ENCODE results near the gene OR6V1.
"Not testable (repeated sequence)": the region's sequence is repeated elsewhere in the genome, so short reads cannot be mapped to it uniquely, and the experiment has no call there.

The OR6V1 gene

DNA sequence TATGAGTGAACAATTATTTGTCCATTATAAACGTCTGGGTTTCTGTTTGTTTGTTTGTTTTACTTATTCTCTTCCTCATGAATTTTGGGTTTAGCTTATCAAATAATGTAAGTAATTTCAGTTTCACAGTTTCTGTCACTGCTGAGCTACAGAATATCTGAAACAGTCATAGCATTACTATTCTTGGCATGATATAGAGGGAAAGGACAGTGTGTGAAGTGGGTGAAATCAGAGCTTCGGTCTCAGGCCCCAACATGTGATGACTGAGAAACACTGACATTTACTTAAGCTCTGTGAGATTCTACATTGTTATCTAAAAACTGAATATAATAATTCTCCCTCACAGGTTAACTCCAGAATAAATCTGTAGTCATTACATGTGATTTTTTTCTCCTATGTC, 8.8 kb upstream of the OR6V1 start:
- DNase-seq, result no peak

DNA sequence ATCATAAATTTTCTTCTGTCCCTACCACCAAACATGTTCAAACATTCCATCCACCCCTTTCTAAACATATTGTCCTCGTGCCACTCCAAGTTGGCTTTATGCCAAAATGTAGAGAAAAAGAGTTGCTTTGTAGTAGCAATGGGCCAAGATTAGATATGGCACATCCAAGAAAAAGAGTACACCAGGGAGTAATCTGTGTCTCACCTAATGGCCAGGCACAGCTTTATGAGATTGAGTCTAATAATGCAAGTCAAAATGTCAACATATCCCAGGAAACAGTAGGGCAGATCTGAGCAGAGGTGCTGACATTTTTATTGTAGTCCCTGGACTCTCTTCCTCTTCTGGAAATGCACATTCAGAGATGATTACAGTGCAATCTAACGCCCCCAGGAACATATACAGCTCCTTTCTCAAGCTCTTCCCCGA, 5.7 kb upstream of the OR6V1 start:
- DNase-seq, result no peak

DNA sequence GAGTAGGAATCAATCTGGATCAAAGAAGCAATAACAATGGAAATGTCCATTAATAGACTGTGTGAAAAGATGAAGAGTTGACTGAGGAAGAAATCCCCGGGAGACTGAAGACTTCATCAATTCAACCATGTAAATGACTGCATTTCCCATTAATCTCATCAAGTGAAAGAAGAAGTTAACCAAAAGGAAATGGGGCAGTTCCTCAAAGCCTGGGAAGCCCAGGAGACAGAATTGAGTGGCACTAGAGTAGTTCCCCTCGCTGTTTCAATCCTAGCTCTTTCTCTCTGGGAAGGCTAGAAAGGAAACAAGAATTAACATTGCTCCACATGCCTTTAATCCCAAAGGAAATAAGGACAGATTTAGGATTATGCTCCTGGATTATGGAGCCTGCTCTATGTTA, 4.8 kb upstream of the OR6V1 start:
- DNase-seq, result no peak

DNA sequence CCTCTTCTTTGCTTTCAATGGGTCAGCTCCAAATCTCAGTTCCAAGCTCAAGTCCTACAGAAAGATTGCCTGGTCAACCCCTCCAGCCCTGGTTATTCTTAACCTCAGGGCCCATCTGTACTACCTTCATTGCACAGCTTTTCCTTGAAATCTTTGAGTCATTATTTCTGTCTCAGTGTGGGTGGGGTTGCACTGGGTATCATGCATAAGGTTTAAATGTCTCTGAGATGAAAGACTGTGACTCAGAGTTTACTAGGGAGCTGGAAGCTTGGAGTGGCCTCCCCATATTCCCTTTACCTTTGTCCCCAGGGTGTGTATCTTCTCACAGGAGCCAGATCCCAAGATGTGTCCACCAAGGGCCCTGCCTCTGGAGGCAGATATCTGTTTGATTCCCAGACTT, 3.3 kb upstream of the OR6V1 start:
- DNase-seq, result no peak

DNA sequence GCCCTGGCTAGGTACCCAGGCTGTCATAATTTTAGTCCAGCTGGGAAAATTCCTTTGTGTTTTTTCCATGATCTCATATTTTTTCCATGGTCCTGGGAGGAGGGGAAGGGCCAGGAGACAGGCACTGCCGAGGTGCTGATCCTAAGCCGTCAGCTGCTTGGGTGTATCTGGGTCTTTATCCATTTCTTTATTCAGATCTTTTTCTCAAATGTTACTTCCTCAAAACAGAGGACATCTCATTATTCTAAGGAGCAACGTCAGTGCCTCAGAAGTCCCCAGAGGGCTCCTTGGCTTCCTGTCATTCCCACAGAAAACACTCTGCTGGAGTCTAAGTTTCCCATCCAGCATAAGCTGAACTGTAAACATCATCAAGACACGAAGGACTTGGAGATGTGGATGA, 2.8 kb upstream of the OR6V1 start:
- no peak for DNase-seq

DNA sequence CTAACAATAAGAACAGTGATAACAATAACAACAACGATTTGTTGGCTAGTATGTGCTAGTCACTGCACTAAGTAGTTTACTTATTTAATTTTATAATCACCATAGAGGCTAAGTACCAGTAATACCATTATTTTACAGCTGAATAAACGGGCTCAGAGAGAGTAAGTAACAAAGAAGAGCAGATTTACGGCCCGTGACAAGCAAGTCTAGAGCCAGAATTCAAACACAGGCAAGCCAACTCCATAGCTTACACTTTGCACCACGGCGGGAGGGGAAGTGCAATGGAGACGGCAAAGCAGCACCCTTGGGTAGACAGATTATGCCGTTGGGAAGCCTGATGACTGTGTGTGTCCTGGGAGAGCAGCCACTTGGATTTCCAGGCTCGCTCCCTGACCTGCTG, 1.2 kb upstream of the OR6V1 start:
- DNase-seq, result no peak

DNA sequence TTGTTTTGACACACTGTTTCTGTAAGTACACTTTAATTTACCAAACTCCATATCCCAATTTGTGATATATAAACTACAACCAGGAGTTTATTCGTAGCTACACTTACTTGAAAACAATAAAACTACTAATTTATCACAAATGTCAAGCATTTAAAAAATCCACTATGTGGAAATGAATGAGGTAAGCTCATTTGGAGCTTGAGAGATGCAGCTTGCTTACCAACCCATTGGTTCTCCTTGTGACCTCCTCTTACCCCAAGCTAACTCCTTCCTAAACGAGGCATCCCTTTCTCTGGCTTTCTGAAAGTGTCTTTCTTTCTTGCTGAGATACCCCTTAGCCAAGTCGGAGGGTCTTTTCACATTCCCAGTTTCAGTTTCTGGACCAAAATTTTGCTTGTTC, 2.5 kb downstream of the OR6V1 start:
- DNase-seq, result no peak

DNA sequence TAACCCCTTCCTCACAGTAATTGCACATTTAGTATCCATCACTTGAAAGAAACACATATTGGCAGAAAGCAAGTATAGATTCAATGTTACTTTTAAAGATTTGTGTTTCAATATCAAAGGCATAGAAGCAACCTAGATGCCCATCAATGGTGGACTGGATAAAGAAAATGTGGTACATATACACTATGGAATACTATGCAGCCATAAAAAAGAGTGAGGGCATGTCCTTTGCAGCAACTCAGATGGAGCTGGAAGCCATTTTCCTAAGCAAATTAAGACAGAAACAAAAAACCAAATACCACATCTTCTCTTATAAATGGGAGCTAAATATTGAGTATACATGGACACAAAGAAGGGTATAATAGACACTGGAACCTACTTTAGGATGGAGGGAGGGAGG, 3.6 kb downstream of the OR6V1 start:
- DNase-seq, result no peak

DNA sequence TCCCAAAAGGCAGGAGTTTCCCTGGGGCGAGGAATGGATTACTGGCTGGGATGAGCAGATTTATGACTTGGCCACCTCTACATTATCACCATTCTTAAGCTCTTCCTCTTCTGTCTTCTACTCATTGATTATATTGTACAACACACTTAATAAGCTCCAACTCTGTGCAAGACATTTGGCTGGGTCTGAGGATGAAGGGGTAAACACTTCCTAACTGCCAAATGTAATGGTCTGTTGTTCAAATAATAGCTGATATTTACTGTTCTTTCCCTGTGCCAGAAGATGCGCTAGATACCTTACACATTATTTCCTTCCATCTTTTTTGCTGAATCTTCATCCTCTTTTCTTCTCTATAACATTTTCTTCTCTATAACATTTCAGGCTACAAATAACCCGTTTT, 11.6 kb downstream of the OR6V1 start:
- no peak for DNase-seq

DNA sequence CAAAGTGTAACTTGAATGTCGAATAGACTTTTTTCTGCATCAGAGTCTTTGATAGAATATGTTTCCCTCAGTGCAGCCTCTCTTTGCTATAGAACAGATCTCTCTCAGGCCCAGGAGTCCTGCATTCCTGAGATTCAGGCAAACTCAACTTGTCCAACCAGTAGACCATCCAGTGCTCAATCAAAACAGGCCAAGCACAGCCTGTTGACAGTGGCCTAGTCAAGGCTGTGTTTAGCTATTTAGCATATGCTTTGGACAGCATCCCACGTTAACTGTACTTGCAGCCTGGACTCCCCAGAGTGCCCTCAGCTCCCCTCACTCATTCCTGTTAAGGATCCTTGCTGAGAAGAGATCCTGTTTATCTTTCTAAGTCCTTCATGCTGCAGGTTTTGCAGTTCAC, 16.3 kb downstream of the OR6V1 start:
- no peak for DNase-seq

DNA sequence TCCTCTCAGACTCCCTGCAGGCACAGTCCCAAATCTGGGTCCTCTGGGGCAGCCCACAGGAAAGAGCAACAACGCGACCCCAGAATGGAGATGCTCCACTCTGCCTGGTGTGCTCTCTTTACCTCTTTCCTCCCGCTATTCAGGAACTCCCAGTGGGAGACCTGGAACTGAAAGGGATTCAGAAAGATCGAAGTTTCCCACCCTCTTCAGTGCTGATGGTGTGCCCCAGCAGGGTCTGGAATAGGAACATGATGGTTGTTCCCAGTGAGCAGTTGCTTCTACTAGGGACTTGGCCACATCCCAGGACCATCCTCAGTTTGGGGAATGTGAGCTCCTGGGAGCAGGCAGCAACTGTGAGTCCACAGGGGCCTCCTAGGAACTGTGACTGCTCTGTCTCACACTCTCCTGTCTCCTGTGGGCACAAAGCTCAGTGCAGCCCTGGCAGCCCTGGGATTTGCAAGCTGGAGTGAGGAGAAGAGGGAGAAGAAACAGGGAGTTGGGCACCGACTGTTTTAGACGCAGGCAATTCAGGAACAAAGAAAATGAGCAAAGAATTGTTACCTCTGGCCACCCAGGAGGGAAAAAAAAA, 17.9 kb downstream of the OR6V1 start:
- DNase-seq, result no peak

DNA sequence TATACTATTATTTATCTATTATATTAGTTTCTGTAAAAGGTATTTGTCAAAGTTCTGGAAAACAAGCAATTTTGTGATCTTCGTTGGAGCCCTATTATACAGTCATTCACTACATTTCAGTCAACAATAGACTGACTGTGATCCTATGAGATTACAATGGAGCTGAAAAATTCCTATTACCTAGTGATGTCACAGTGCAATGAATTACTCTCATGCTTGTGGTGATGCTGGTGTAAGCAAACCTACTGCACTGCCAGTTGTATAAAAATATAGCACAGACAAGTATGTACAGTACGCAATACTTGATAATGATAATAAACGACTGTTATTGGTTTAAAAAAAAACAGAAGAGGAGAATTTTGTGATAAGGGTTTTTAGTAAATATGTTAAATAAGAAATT, 21.4 kb downstream of the OR6V1 start:
- DNase-seq, result no peak

DNA sequence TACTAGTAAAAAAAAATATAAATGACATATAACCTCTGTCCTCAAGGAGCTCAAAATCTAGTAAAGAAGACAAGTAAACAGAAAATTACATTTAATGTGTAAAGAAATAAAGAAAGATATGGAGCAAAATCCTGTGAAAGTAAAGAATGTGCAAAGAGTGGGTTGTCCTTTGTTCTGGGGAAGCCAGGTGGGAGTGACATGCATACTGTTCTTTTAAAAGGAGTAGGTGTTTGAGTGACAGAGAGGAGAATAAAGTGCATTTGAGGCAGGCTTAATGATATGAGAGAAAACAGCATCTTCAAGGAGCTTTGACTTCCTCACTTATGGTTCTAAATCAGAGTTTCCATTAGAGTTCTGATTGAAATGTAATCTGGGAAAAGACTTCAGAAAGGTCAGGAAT, 22.0 kb downstream of the OR6V1 start:
- no peak for DNase-seq

DNA sequence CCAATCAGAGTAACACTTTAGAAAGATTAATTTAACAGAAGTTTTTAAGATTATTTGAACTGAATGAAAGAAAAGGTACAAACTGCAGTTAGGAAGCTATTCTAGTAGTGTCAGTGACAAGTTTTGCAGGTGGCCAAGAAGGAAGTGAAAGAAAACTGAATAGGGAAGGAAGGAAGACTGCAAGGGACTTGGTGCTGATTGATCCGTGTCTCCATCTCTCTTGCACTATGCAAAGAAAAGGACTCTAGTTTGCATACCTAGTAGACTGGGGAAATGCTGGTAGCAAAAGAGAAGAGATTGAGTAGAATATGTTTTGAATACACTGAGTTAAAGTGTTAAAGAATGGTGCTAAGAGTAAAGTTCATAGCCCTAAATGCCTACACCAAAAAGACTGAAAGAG, 33.0 kb downstream of the OR6V1 start:
- DNase-seq, result no peak

DNA sequence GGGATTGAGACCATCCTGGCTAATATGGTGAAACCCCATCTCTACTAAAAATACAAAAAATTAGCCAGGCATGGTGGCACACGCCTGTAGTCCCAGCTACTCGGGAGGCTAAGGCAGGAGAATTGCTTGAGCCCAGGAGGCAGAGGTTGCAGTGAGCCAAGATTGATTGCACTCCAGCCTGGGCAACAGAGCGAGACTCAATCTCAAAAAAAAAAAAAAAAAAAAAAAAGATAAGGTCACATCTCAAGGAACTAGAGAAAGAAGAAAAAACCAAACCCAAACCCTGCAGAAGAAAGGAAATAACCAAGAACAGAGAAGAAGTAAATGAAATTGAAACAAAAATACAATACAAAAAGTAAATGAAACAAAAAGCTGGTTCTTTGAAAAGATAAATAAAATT, 33.5 kb downstream of the OR6V1 start:
- DNase-seq, result not testable (repeated sequence)

DNA sequence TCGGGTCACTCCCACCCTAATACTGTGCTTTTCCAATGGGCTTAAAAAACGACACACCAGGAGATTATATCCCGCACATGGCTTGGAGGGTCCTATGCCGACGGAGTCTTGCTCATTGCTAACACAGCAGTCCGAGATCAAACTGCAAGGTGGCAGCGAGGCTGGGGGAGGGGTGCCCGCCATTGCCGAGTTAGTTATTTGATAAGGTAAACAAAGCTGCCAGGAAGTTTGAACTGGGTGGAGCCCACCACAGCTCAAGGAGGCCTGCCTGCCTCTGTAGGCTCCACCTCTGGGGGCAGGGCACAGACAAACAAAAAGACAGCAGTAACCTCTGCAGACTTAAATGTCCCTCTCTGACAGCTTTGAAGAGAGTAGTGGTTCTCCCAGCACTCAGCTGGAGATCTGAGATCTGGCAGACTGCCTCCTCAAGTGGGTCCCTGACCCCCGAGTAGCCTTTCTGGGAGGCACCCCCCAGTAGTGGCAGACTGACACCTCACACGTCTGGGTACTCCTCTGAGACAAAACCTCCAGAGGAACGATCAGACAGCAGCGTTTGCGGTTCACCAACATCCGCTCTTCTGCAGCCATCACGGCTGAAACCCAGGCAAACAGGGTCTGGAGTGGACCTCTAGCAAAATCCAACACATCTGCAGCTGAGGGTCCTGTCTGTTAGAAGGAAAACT, 36.5 kb downstream of the OR6V1 start:
- not testable (repeated sequence) for DNase-seq

DNA sequence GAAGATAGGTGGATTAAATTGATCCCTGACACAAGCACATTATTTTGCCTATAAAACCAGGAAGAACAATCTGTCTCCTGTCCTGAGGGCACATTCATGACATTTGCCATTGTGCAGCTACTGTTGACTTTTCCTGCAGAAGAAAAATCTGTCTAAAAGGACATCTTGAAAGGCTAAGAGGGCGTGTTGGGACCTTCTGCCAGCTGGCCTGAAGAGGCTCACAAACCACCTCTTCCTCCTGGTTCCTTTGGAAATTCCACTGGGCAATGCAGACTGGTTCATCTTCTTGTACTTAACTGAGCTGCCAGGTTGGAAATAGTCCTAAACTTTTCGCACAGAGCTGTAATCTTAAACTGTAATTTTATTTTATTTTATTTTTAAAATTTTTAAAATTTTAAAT, 44.0 kb downstream of the OR6V1 start:
- no peak for DNase-seq

DNA sequence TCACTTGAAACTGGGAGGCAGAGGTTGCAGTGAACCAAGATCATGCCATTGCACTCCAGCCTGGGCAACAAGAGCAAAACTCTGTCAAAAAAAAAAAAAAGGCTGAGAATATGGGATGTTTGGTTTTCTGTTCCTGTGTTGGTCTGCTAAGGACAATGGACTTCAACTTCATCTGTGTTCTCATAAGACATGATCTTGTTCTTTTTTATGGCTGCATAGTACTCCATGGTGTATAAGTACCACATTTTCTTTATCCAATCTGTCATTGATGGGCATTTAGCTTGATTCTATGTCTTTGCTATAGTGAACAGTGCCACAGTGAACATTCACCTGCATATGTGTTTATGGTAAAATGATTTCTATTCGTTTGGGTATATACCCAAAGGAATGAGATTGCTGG, 47.4 kb downstream of the OR6V1 start:
- DNase-seq, result not testable (repeated sequence)

Data from activated CD8-positive, alpha-beta memory T cell treated with anti-CD3 and anti-CD28 coated beads, Interleukin-2, amount 50 U/mL, for 4 hours (primary cell).